ENCODE results near the gene SFN.
"Not testable (repeated sequence)": the region's sequence is repeated elsewhere in the genome, so short reads cannot be mapped to it uniquely, and the experiment has no call there.

DNA sequence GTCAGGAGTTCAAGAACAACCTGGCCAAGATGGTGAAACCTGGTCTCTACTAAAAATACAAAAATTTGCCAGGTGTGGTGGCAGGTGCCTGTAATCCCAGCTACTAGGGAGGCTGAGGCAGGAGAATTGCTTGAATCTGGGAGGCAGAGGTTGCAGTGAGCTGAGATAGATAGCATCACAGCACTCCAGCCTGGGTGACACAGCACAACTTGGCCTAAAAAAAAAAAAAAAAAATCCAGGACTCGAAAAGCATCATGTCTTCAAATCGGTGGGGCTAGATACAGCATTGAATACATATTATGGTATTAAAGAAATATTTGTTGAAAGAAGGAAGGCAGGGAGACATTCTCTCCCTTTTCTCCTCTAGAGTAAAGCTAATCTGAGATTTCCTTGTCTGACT is 10.1 kb downstream of the SFN start:
- TF ChIP-seq MAZ (IDR thresholded peaks at IDR 0.05; ENCODE audit: borderline replicate concordance, low read depth, low read length); CTCF (conservative IDR thresholded peaks at IDR 0.05; ENCODE audit: low read depth, low read length); RFX5 (IDR thresholded peaks at IDR 0.05; ENCODE audit: low read depth, low read length); MXI1 (IDR thresholded peaks at IDR 0.05; ENCODE audit: borderline replicate concordance, low read depth, low read length); BHLHE40 (IDR thresholded peaks at IDR 0.05; ENCODE audit: low read depth, low read length): not testable (repeated sequence)
